ENCODE results near the gene CD36.

CD36 gene

GRCh38 chr7:80600046-80600445 lies 38.4 kb upstream of the CD36 start:
- no peak for DNase-seq
- TF ChIP-seq EZH2 (optimal IDR thresholded peaks at IDR 0.05; ENCODE audit: low read depth, low read length) (no peak), CTCF (IDR thresholded peaks at IDR 0.05; ENCODE audit: low read length) (no peak), EZH2phosphoT487 (IDR thresholded peaks at IDR 0.05; ENCODE audit: low read length) (no peak)
- Histone ChIP-seq H2AFZ (ENCODE audit: low read length) (no peak overlapping the region), H4K20me1 (ENCODE audit: insufficient read depth, low read length) (no peaks in the 10 kb centered on the region), H3K4me2 (ENCODE audit: low read depth, low read length) (no peak overlapping the region), H3K9me2 (replicated peaks; ENCODE audit: insufficient read depth, low read length) (no peaks in the 10 kb centered on the region), H3K4me3 (ENCODE audit: low read length) (no peak overlapping the region), H3K9me3 (replicated peaks; ENCODE audit: insufficient read depth, low read length) (no peaks in the 10 kb centered on the region), H3K36me3 (replicated peaks; ENCODE audit: insufficient read depth, low read length) (no peaks in the 10 kb centered on the region), H3K79me2 (ENCODE audit: low read length) (no peaks in the 10 kb centered on the region), H3K9ac (ENCODE audit: low read length) (no peak overlapping the region), H3F3A (ENCODE audit: insufficient read depth, low read length) (no peaks in the 10 kb centered on the region), H3K27me3 (replicated peaks; ENCODE audit: insufficient read depth, low read length) (no peaks in the 10 kb centered on the region), H3K4me1 (ENCODE audit: low read length) (no peaks in the 10 kb centered on the region), H3K27ac (ENCODE audit: low read length) (no peak overlapping the region)

- H3K4me3 ChIP-seq (ENCODE audit: low read length), result no peak overlapping the region
- no peaks in the 10 kb centered on the region for H3K9me2 ChIP-seq (replicated peaks; ENCODE audit: insufficient read depth, low read length)
- H3K27me3 ChIP-seq (replicated peaks; ENCODE audit: insufficient read depth, low read length), result no peaks in the 10 kb centered on the region
- H3K9me3 ChIP-seq (replicated peaks; ENCODE audit: insufficient read depth, low read length), result no peaks in the 10 kb centered on the region
- no peak overlapping the region for H3K27ac ChIP-seq (ENCODE audit: low read length)
- no peak for TF ChIP-seq EZH2 (optimal IDR thresholded peaks at IDR 0.05; ENCODE audit: low read depth, low read length)
- TF ChIP-seq EZH2phosphoT487 (IDR thresholded peaks at IDR 0.05; ENCODE audit: low read length), result no peak
- TF ChIP-seq CTCF (IDR thresholded peaks at IDR 0.05; ENCODE audit: low read length), result no peak
- H3F3A ChIP-seq (ENCODE audit: insufficient read depth, low read length), result no peaks in the 10 kb centered on the region
- H4K20me1 ChIP-seq (ENCODE audit: insufficient read depth, low read length), result no peaks in the 10 kb centered on the region
- no peaks in the 10 kb centered on the region for H3K79me2 ChIP-seq (ENCODE audit: low read length)
- H3K4me2 ChIP-seq (ENCODE audit: low read depth, low read length), result no peak overlapping the region
- H3K9ac ChIP-seq (ENCODE audit: low read length), result no peak overlapping the region
- no peaks in the 10 kb centered on the region for H3K4me1 ChIP-seq (ENCODE audit: low read length)
- H3K36me3 ChIP-seq (replicated peaks; ENCODE audit: insufficient read depth, low read length), result no peaks in the 10 kb centered on the region
- no peak for DNase-seq
- no peak overlapping the region for H2AFZ ChIP-seq (ENCODE audit: low read length)
Measured at GRCh38 chr7:80601999-80602398, 36.4 kb upstream of the CD36 start.

- DNase-seq, result no peak
- Histone ChIP-seq H2AFZ (ENCODE audit: low read length) (no peak overlapping the region), H3F3A (ENCODE audit: insufficient read depth, low read length) (no peaks in the 10 kb centered on the region), H3K36me3 (replicated peaks; ENCODE audit: insufficient read depth, low read length) (no peaks in the 10 kb centered on the region), H3K9me3 (replicated peaks; ENCODE audit: insufficient read depth, low read length) (no peaks in the 10 kb centered on the region), H3K4me1 (ENCODE audit: low read length) (no peaks in the 10 kb centered on the region), H3K27me3 (replicated peaks; ENCODE audit: insufficient read depth, low read length) (no peaks in the 10 kb centered on the region), H3K79me2 (ENCODE audit: low read length) (no peaks in the 10 kb centered on the region), H3K9ac (ENCODE audit: low read length) (no peak overlapping the region), H4K20me1 (ENCODE audit: insufficient read depth, low read length) (no peaks in the 10 kb centered on the region), H3K27ac (ENCODE audit: low read length) (no peak overlapping the region), H3K4me3 (ENCODE audit: low read length) (no peak overlapping the region), H3K4me2 (ENCODE audit: low read depth, low read length) (no peak overlapping the region), H3K9me2 (replicated peaks; ENCODE audit: insufficient read depth, low read length) (no peaks in the 10 kb centered on the region)
- TF ChIP-seq CTCF (IDR thresholded peaks at IDR 0.05; ENCODE audit: low read length), result no peak
Measured at GRCh38 chr7:80603940-80604339, 34.5 kb upstream of the CD36 start.

- Histone ChIP-seq H3K36me3 (replicated peaks; ENCODE audit: insufficient read depth, low read length) (no peaks in the 10 kb centered on the region), H2AFZ (ENCODE audit: low read length) (no peak overlapping the region), H3K27ac (ENCODE audit: low read length) (no peak overlapping the region), H3K4me1 (ENCODE audit: low read length) (no peaks in the 10 kb centered on the region), H3K4me2 (ENCODE audit: low read depth, low read length) (no peak overlapping the region), H3K27me3 (replicated peaks; ENCODE audit: insufficient read depth, low read length) (no peaks in the 10 kb centered on the region), H3K4me3 (ENCODE audit: low read length) (no peak overlapping the region), H4K20me1 (ENCODE audit: insufficient read depth, low read length) (no peaks in the 10 kb centered on the region), H3F3A (ENCODE audit: insufficient read depth, low read length) (no peaks in the 10 kb centered on the region), H3K9ac (ENCODE audit: low read length) (no peak overlapping the region), H3K79me2 (ENCODE audit: low read length) (no peaks in the 10 kb centered on the region), H3K9me2 (replicated peaks; ENCODE audit: insufficient read depth, low read length) (no peaks in the 10 kb centered on the region), H3K9me3 (replicated peaks; ENCODE audit: insufficient read depth, low read length) (no peaks in the 10 kb centered on the region)
- DNase-seq, result no peak
- TF ChIP-seq EZH2 (optimal IDR thresholded peaks at IDR 0.05; ENCODE audit: low read depth, low read length), result no peak
- TF ChIP-seq EZH2phosphoT487 (IDR thresholded peaks at IDR 0.05; ENCODE audit: low read length), result no peak
- no peak for TF ChIP-seq CTCF (IDR thresholded peaks at IDR 0.05; ENCODE audit: low read length)
Measured at GRCh38 chr7:80604436-80604835, 34.0 kb upstream of the CD36 start.

Data from MM.1S (cell line).